ENCODE measurements around the gene PPP6R2.

The PPP6R2 gene

DNA sequence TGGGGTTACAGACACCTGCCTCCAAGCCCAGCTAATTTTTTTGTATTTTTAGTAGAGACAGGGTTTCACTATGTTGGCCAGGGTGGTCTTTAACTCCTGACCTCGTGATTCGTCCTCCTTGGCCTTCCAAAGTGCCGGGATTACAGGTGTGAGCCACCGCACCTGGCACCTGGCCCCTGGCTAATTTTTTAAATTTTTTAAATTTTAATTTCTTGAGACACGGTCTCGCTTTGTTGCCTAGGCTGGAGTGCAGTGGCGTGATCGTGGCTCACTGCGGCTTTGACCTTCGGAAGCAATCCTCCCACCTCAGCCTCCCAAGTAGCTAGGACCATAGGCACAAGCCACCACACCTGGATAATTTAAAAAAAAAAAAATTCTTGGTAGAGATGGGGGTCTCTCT lies 14.6 kb downstream of the PPP6R2 start:
- Histone ChIP-seq H3K79me2 (ENCODE audit: control insufficient read depth, low read length) (peaks cover 96% of the 10 kb centered on the region), H3K4me3 (ENCODE audit: low read length) (no peak overlapping the region), H3K27me3 (ENCODE audit: control insufficient read depth, low read length) (no peaks in the 10 kb centered on the region), H3K4me1 (ENCODE audit: control insufficient read depth, low read length) (no peaks in the 10 kb centered on the region), H3K4me2 (ENCODE audit: low read length) (no peak overlapping the region), H3K27ac (ENCODE audit: low read depth, low read length) (no peak overlapping the region), H3F3A (ENCODE audit: control insufficient read depth, insufficient read depth) (no peaks in the 10 kb centered on the region; the same call in 1 of the 2 replicates), H4K20me1 (ENCODE audit: control insufficient read depth, insufficient read depth, low read depth, low read length) (peaks cover 10% of the 10 kb centered on the region), H3K36me3 (ENCODE audit: control insufficient read depth, low read length) (peaks cover 48% of the 10 kb centered on the region), H3K9me2 (replicated peaks; ENCODE audit: control insufficient read depth, low read length) (no peaks in the 10 kb centered on the region), H3K9me3 (ENCODE audit: control insufficient read depth, insufficient read depth, low read length) (no peaks in the 10 kb centered on the region)
- TF ChIP-seq EZH2phosphoT487 (IDR thresholded peaks at IDR 0.05; ENCODE audit: borderline replicate concordance, low read length) = no peak

- Histone ChIP-seq H3F3A (ENCODE audit: control insufficient read depth, insufficient read depth) (no peaks in the 10 kb centered on the region), H3K4me2 (ENCODE audit: low read length) (no peak overlapping the region), H3K9me3 (ENCODE audit: control insufficient read depth, insufficient read depth, low read length) (no peaks in the 10 kb centered on the region), H3K27me3 (ENCODE audit: control insufficient read depth, low read length) (no peaks in the 10 kb centered on the region), H3K4me1 (ENCODE audit: control insufficient read depth, low read length) (no peaks in the 10 kb centered on the region), H3K27ac (ENCODE audit: low read depth, low read length) (no peak overlapping the region), H3K79me2 (ENCODE audit: control insufficient read depth, low read length) (peaks cover 99% of the 10 kb centered on the region), H3K9me2 (replicated peaks; ENCODE audit: control insufficient read depth, low read length) (no peaks in the 10 kb centered on the region), H4K20me1 (ENCODE audit: control insufficient read depth, insufficient read depth, low read depth, low read length) (peaks cover 10% of the 10 kb centered on the region), H3K4me3 (ENCODE audit: low read length) (no peak overlapping the region), H3K36me3 (ENCODE audit: control insufficient read depth, low read length) (peaks cover 46% of the 10 kb centered on the region)
- no peak for TF ChIP-seq EZH2phosphoT487 (IDR thresholded peaks at IDR 0.05; ENCODE audit: borderline replicate concordance, low read length)
- TF ChIP-seq, protein P1, sequence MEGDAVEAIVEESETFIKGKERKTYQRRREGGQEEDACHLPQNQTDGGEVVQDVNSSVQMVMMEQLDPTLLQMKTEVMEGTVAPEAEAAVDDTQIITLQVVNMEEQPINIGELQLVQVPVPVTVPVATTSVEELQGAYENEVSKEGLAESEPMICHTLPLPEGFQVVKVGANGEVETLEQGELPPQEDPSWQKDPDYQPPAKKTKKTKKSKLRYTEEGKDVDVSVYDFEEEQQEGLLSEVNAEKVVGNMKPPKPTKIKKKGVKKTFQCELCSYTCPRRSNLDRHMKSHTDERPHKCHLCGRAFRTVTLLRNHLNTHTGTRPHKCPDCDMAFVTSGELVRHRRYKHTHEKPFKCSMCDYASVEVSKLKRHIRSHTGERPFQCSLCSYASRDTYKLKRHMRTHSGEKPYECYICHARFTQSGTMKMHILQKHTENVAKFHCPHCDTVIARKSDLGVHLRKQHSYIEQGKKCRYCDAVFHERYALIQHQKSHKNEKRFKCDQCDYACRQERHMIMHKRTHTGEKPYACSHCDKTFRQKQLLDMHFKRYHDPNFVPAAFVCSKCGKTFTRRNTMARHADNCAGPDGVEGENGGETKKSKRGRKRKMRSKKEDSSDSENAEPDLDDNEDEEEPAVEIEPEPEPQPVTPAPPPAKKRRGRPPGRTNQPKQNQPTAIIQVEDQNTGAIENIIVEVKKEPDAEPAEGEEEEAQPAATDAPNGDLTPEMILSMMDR (IDR thresholded peaks at IDR 0.05; ENCODE audit: low read depth, low read length, poor library complexity, severe bottlenecking) = no peak
These were observed 17.5 kb downstream of the PPP6R2 start for GRCh38 chr22:50360578-50360977.

- Histone ChIP-seq H3K36me3 (ENCODE audit: control insufficient read depth, low read length) (peaks cover 45% of the 10 kb centered on the region), H3K79me2 (ENCODE audit: control insufficient read depth, low read length) (peaks cover 100% of the 10 kb centered on the region), H3K4me1 (ENCODE audit: control insufficient read depth, low read length) (no peaks in the 10 kb centered on the region), H3F3A (ENCODE audit: control insufficient read depth, insufficient read depth) (no peaks in the 10 kb centered on the region), H4K20me1 (ENCODE audit: control insufficient read depth, insufficient read depth, low read depth, low read length) (peaks cover 13% of the 10 kb centered on the region), H3K4me3 (ENCODE audit: low read length) (no peak overlapping the region), H3K27ac (ENCODE audit: low read depth, low read length) (no peak overlapping the region), H3K9me3 (ENCODE audit: control insufficient read depth, insufficient read depth, low read length) (no peaks in the 10 kb centered on the region), H3K9me2 (replicated peaks; ENCODE audit: control insufficient read depth, low read length) (no peaks in the 10 kb centered on the region), H3K27me3 (ENCODE audit: control insufficient read depth, low read length) (no peaks in the 10 kb centered on the region), H3K4me2 (ENCODE audit: low read length) (no peak overlapping the region)
- TF ChIP-seq, protein P1 (IDR thresholded peaks at IDR 0.05; ENCODE audit: low read depth, low read length, poor library complexity, severe bottlenecking) = no peak
- TF ChIP-seq EZH2phosphoT487 (IDR thresholded peaks at IDR 0.05; ENCODE audit: borderline replicate concordance, low read length) = no peak
These were observed 18.1 kb downstream of the PPP6R2 start for GRCh38 chr22:50361222-50361621.

DNA sequence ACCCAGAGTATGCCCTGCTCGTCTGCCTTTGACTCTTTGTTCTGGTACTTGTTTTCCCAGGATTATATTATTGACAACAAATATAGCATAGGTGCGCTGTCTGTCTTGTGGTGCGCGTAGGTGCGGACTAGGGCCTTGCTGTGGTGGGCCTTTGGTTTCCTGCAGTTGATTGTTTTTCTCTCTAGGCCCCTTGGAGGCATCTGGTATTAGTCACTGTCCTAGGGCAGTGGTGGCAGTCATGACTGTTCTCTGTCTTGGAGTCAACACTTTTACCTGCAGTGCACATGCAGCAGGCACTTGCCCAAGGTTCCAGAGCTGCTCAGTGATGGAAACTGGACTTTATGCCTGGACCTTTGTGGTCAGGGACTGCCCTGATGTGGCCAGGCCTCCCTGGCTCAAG lies 18.6 kb downstream of the PPP6R2 start:
- H3K36me3 ChIP-seq (ENCODE audit: control insufficient read depth, low read length) = peaks cover 43% of the 10 kb centered on the region
- no peaks in the 10 kb centered on the region for H3K27me3 ChIP-seq (ENCODE audit: control insufficient read depth, low read length)
- H3K9me3 ChIP-seq (ENCODE audit: control insufficient read depth, insufficient read depth, low read length) = no peaks in the 10 kb centered on the region
- peaks cover 100% of the 10 kb centered on the region for H3K79me2 ChIP-seq (ENCODE audit: control insufficient read depth, low read length)
- H3F3A ChIP-seq (ENCODE audit: control insufficient read depth, insufficient read depth) = no peaks in the 10 kb centered on the region
- no peak overlapping the region for H3K4me3 ChIP-seq (ENCODE audit: low read length)
- TF ChIP-seq, protein P1 (IDR thresholded peaks at IDR 0.05; ENCODE audit: low read depth, low read length, poor library complexity, severe bottlenecking) = no peak
- TF ChIP-seq EZH2phosphoT487 (IDR thresholded peaks at IDR 0.05; ENCODE audit: borderline replicate concordance, low read length) = no peak
- H3K4me2 ChIP-seq (ENCODE audit: low read length) = no peak overlapping the region
- no peaks in the 10 kb centered on the region for H3K4me1 ChIP-seq (ENCODE audit: control insufficient read depth, low read length)
- H3K9me2 ChIP-seq (replicated peaks; ENCODE audit: control insufficient read depth, low read length) = no peaks in the 10 kb centered on the region
- peaks cover 13% of the 10 kb centered on the region for H4K20me1 ChIP-seq (ENCODE audit: control insufficient read depth, insufficient read depth, low read depth, low read length)
- no peak overlapping the region for H3K27ac ChIP-seq (ENCODE audit: low read depth, low read length)

Measured in DOHH2 (cell line).